Activated naive CD4-positive, alpha-beta T cell treated with anti-CD3 and anti-CD28 coated beads for 36 hours (primary cell): ENCODE results near the gene TTLL12. TPM values are rescaled to one million over a fixed set of nuclear protein-coding genes. Genes with fewer than 3 reads are reported as not detected.

Source experiments
- CTCF ChIA-PET: fragments of 350-600 bp; sonication (Branson Sonifier 250); formaldehyde crosslinking; loops from one replicate; lab custom pipeline; 2021; ENCODE audit warnings: antibody characterized with exemption; lab: Charles Lee
- DNase-seq: peaks from one replicate; pipeline ENCODE4 v3.0.0-alpha.2; 2020
- H3K27ac Mint-ChIP-seq: one replicate; pipeline ENCODE4 v1.8.0; 2021; ENCODE audit warnings: mild to moderate bottlenecking, mixed read lengths
- H3K27me3 Mint-ChIP-seq: one replicate; pipeline ENCODE4 v1.8.0; 2021; ENCODE audit warnings: low read depth, mixed read lengths
- H3K36me3 Mint-ChIP-seq: one replicate; pipeline ENCODE4 v1.8.0; 2021; ENCODE audit warnings: low read depth, mixed read lengths
- H3K4me1 Mint-ChIP-seq: one replicate; pipeline ENCODE4 v1.8.0; 2021; ENCODE audit warnings: low read depth, mixed read lengths
- H3K4me3 Mint-ChIP-seq: one replicate; pipeline ENCODE4 v1.8.0; 2021; ENCODE audit warnings: mild to moderate bottlenecking, moderate library complexity, mixed read lengths
- H3K9me3 Mint-ChIP-seq: one replicate; pipeline ENCODE4 v1.8.0; 2021; ENCODE audit warnings: mixed read lengths
- intact Hi-C: fragments of 100-400 bp; cut with micrococcal nuclease; formaldehyde crosslinking; loops from one replicate; pipeline ENCODE4 v1.15.1; 2023
- total RNA-seq, 2 experiments: library from RNA; stranded (reverse); gene quantifications; one replicate each; pipeline ENCODE4 v1.2.3, GENCODE V29; 2021

The TTLL12 gene
- total RNA-seq, 2 experiments from 2014 or later = 63.1 to 64.6 TPM

GRCh38 chr22:43187171-43188099 lies 501 bp upstream of the TTLL12 start:
- Mint-ChIP-seq H3K4me3 (peak overlapping the region; percentile 87), H3K9me3 (no peaks in the 10 kb centered on the region), H3K27me3 (no peaks in the 10 kb centered on the region), H3K27ac (peak overlapping the region; percentile 95), H3K4me1 (peaks cover 23% of the 10 kb centered on the region), H3K36me3 (peaks cover 2% of the 10 kb centered on the region)
- intact Hi-C loops = loop anchor here (1.0 to 5.0 kb wide), 8 partner anchors 37 to 573 kb away; partner anchors contain the start of genes ARFGAP3, BIK, MCAT and POLDIP3
- peak; percentile 98 for DNase-seq
- CTCF ChIA-PET = interaction anchor here (0.6 to 1.5 kb wide), 9 partner anchors 10 to 628 kb away, joined by 3 to 5 read pairs (median 3); partner anchors contain the start of gene MCAT

- no peaks in the 10 kb centered on the region for H3K9me3 Mint-ChIP-seq
- peaks cover 5% of the 10 kb centered on the region for H3K36me3 Mint-ChIP-seq
- CTCF ChIA-PET = no interaction called here
- intact Hi-C loops = loop anchor here (2.0 to 5.0 kb wide), 7 partner anchors 35 to 571 kb away; partner anchors contain the start of genes ARFGAP3, BIK, MCAT and POLDIP3
- peaks cover 25% of the 10 kb centered on the region for H3K4me1 Mint-ChIP-seq
- DNase-seq = no peak
- H3K27ac Mint-ChIP-seq = no peak overlapping the region
- peak overlapping the region; percentile 78 for H3K4me3 Mint-ChIP-seq
- H3K27me3 Mint-ChIP-seq = no peaks in the 10 kb centered on the region
Observed at GRCh38 chr22:43185860-43186261, 1.1 kb downstream of the TTLL12 start.

GRCh38 chr22:43183496-43184277 lies 3.2 kb downstream of the TTLL12 start:
- Mint-ChIP-seq H3K27ac (no peak overlapping the region), H3K4me3 (no peak overlapping the region), H3K27me3 (no peaks in the 10 kb centered on the region), H3K36me3 (peaks cover 18% of the 10 kb centered on the region), H3K4me1 (peaks cover 22% of the 10 kb centered on the region), H3K9me3 (no peaks in the 10 kb centered on the region)
- CTCF ChIA-PET = no interaction called here
- DNase-seq = no peak
- intact Hi-C loops = no loop called here

GRCh38 chr22:43182726-43183125 lies 4.2 kb downstream of the TTLL12 start:
- DNase-seq = no peak
- no peak overlapping the region for H3K27ac Mint-ChIP-seq
- CTCF ChIA-PET = no interaction called here
- H3K4me1 Mint-ChIP-seq = peaks cover 21% of the 10 kb centered on the region
- H3K27me3 Mint-ChIP-seq = no peaks in the 10 kb centered on the region
- no peak overlapping the region for H3K4me3 Mint-ChIP-seq
- peaks cover 22% of the 10 kb centered on the region for H3K36me3 Mint-ChIP-seq
- H3K9me3 Mint-ChIP-seq = no peaks in the 10 kb centered on the region
- intact Hi-C loops = no loop called here

GRCh38 chr22:43182118-43182517 lies 4.8 kb downstream of the TTLL12 start:
- H3K4me1 Mint-ChIP-seq = peaks cover 20% of the 10 kb centered on the region
- no peaks in the 10 kb centered on the region for H3K27me3 Mint-ChIP-seq
- CTCF ChIA-PET = no interaction called here
- DNase-seq = no peak
- intact Hi-C loops = no loop called here
- H3K36me3 Mint-ChIP-seq = peaks cover 22% of the 10 kb centered on the region
- no peaks in the 10 kb centered on the region for H3K9me3 Mint-ChIP-seq
- H3K27ac Mint-ChIP-seq = no peak overlapping the region
- no peak overlapping the region for H3K4me3 Mint-ChIP-seq

- intact Hi-C loops = no loop called here
- Mint-ChIP-seq H3K9me3 (no peaks in the 10 kb centered on the region), H3K4me3 (no peak overlapping the region), H3K27ac (no peak overlapping the region), H3K36me3 (peaks cover 25% of the 10 kb centered on the region), H3K4me1 (peaks cover 20% of the 10 kb centered on the region), H3K27me3 (no peaks in the 10 kb centered on the region)
- CTCF ChIA-PET = no interaction called here
- no peak for DNase-seq
Observed at GRCh38 chr22:43181321-43182076, 5.4 kb downstream of the TTLL12 start.

GRCh38 chr22:43180670-43181069 lies 6.3 kb downstream of the TTLL12 start:
- no peaks in the 10 kb centered on the region for H3K9me3 Mint-ChIP-seq
- H3K27me3 Mint-ChIP-seq = no peaks in the 10 kb centered on the region
- no peak overlapping the region for H3K4me3 Mint-ChIP-seq
- no peak for DNase-seq
- peaks cover 20% of the 10 kb centered on the region for H3K4me1 Mint-ChIP-seq
- H3K27ac Mint-ChIP-seq = no peak overlapping the region
- H3K36me3 Mint-ChIP-seq = peaks cover 30% of the 10 kb centered on the region
- CTCF ChIA-PET = interaction anchor here (0.9 kb wide), 1 partner anchor 147 kb away, joined by 3 read pairs; no protein-coding TSS in a partner anchor
- intact Hi-C loops = no loop called here

- Mint-ChIP-seq H3K36me3 (peaks cover 30% of the 10 kb centered on the region), H3K9me3 (no peaks in the 10 kb centered on the region), H3K27me3 (no peaks in the 10 kb centered on the region), H3K4me3 (no peak overlapping the region), H3K4me1 (peaks cover 13% of the 10 kb centered on the region), H3K27ac (no peak overlapping the region)
- CTCF ChIA-PET = no interaction called here
- DNase-seq = no peak
- intact Hi-C loops = no loop called here
Observed at GRCh38 chr22:43179911-43180195, 7.1 kb downstream of the TTLL12 start.

- intact Hi-C loops = no loop called here
- CTCF ChIA-PET = no interaction called here
- Mint-ChIP-seq H3K27ac (no peak overlapping the region), H3K27me3 (no peaks in the 10 kb centered on the region), H3K36me3 (peaks cover 30% of the 10 kb centered on the region), H3K9me3 (no peaks in the 10 kb centered on the region), H3K4me3 (no peak overlapping the region), H3K4me1 (peaks cover 8% of the 10 kb centered on the region)
- DNase-seq = no peak
Observed at GRCh38 chr22:43179146-43179910, 7.6 kb downstream of the TTLL12 start.

- DNase-seq = no peak
- intact Hi-C loops = no loop called here
- Mint-ChIP-seq H3K27me3 (no peaks in the 10 kb centered on the region), H3K36me3 (peaks cover 32% of the 10 kb centered on the region), H3K4me3 (no peak overlapping the region), H3K4me1 (peaks cover 2% of the 10 kb centered on the region), H3K27ac (no peak overlapping the region), H3K9me3 (no peaks in the 10 kb centered on the region)
- CTCF ChIA-PET = no interaction called here
Observed at GRCh38 chr22:43177479-43177878, 9.5 kb downstream of the TTLL12 start.

- Mint-ChIP-seq H3K4me1 (no peaks in the 10 kb centered on the region), H3K27ac (no peak overlapping the region), H3K4me3 (no peak overlapping the region), H3K9me3 (no peaks in the 10 kb centered on the region), H3K36me3 (peaks cover 35% of the 10 kb centered on the region), H3K27me3 (no peaks in the 10 kb centered on the region)
- CTCF ChIA-PET = no interaction called here
- DNase-seq = no peak
- intact Hi-C loops = no loop called here
Observed at GRCh38 chr22:43176090-43176489, 10.8 kb downstream of the TTLL12 start.
